ENCODE data around the gene MACC1.

DNA sequence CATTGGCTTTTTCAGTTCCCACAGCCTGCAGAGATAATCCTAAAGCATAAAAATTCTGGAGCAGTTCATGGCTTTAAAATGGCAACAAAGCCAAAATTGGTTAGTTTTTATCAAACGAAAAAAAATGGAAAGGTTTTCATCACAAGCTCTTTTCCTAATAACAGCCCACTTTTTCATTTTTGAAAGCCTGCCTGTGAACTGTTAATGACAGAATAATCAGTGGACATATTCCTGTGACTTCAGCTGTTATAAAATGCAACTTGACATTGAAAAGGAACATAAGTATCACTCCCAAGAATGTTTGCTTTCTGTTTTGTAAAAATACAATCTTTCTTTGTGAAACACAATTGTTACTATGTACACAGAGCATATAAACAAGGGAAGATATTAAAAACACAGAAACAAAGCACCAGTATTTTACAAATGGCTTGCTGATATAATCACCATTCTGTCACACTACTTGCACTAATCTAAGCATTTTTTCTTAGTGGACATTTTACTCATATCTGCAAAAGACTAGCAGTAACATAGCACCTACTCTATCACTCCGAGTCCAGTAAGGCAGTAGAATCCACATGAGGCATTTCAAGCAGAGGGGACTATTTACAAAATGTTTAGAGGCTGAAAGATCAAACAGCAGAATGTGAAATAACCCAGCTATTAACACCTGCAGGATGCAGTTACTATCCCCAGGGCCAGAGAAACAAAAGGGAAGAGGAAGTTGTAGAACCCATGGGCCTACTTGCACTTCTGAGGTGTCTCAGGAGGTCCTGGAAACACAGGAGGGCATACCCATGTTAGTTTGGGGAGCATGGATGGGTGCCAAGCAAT, 26.4 kb downstream of the MACC1 start:
- TF ChIP-seq ZFX (IDR thresholded peaks at IDR 0.05): no peak
- TF ChIP-seq, protein P1, sequence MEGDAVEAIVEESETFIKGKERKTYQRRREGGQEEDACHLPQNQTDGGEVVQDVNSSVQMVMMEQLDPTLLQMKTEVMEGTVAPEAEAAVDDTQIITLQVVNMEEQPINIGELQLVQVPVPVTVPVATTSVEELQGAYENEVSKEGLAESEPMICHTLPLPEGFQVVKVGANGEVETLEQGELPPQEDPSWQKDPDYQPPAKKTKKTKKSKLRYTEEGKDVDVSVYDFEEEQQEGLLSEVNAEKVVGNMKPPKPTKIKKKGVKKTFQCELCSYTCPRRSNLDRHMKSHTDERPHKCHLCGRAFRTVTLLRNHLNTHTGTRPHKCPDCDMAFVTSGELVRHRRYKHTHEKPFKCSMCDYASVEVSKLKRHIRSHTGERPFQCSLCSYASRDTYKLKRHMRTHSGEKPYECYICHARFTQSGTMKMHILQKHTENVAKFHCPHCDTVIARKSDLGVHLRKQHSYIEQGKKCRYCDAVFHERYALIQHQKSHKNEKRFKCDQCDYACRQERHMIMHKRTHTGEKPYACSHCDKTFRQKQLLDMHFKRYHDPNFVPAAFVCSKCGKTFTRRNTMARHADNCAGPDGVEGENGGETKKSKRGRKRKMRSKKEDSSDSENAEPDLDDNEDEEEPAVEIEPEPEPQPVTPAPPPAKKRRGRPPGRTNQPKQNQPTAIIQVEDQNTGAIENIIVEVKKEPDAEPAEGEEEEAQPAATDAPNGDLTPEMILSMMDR (conservative IDR thresholded peaks at IDR 0.05): no peak

All from C4-2B (cell line).